Activated CD4-positive, alpha-beta T cell treated with anti-CD3 and anti-CD28 coated beads, Interleukin-2, amount 50 U/mL, for 4 hours (primary cell): ENCODE data around the gene P3H2.

Experiments
- DNase-seq, 2 experiments: peaks; one replicate each; pipeline ENCODE4 v3.0.0-alpha.2; 2020

P3H2 gene

DNA sequence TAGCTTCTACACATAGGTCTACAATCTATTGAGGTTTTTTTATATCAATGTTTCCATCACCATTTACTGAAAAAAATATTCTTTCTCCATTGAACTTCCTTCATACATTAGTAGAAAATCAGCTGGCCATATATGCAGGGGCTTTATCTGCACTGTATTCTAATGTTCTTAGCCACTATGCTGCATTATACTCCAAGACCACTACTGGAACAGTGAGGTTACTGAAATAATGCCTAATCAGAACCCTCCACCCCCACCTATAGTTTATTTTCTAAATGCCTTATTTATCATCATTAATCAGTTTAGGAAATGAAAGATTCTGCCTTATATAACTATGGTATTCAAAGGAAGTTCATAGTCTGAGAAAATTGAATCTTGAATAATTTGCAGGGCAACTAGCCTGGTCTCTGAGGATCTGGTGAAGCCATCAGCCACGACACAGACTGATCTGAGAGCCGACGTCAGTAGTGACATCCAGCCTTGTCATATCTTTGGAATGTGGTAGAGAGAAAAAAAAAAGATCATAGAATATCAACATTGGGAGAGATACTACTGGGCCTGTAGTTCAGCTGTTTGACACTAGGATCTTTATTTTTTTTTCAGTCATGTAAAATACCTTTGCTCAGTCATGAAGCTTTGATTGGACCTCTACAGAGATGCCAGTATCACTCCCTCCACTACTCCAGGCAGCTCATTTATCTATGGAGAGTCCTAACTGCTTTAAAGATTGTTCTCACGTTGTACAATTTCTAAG, 66.6 kb downstream of the P3H2 start:
- DNase-seq, result no peak

- no peak for DNase-seq
These were observed 69.1 kb downstream of the P3H2 start for GRCh38 chr3:190051641-190052040.

- no peak for DNase-seq
These were observed 71.7 kb downstream of the P3H2 start for GRCh38 chr3:190048932-190049441.

GRCh38 chr3:190044974-190045373, 75.7 kb downstream of the P3H2 start:
- DNase-seq, result no peak

GRCh38 chr3:190044142-190044541, 76.6 kb downstream of the P3H2 start:
- no peak for DNase-seq

DNA sequence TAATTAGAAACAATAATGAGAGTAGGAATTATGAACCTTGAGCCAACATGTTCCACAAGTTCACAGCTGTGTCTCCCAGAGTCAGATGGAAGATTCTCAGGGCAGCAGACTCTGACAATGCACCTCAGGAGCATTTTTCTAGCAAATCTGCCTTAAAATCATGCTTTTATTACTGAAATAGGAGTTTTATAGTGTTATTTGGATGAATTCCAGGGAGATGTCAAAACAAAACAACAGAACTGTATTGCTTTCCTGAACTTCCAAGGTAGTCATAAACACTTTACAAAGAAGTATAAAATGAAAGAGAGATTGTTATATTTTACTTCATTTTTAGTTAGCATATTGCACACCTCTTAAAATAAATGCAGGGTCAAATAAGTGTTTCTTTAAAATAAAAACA, 77.0 kb downstream of the P3H2 start:
- DNase-seq, result no peak

GRCh38 chr3:190042558-190042957, 78.1 kb downstream of the P3H2 start:
- no peak for DNase-seq

DNA sequence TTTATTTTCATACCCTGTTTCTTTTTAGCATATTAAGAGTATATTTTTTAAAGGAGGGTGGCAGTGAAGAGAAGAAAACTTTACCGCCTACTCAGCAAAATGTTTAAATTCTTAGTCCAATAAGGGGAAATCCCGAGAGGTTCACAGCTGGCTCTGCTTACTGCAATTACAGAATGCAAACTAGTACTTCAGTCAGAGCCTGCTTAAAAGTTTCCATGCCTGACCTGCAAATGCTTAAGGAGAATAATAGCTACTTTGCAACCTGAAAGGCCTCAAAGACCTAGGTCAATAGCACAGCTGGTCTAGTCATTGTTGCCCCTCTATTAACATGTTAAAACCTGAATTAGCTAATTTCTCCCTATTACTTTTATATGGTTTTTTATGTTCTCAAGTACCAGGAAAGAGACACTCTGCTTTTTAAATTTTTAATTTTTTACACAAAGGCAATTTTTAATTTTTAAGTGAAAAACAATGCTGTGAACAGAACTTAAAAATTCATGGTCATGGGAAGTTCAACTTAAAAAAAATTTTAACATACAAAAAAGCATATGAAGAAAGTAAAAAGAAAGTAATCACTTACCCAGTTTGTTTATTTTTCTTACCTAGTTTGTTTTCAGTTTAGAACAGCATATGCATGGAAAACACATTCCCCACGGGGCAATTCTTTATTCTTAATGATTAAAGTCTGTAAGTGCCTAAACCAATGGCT, 79.2 kb downstream of the P3H2 start:
- DNase-seq, result no peak

DNA sequence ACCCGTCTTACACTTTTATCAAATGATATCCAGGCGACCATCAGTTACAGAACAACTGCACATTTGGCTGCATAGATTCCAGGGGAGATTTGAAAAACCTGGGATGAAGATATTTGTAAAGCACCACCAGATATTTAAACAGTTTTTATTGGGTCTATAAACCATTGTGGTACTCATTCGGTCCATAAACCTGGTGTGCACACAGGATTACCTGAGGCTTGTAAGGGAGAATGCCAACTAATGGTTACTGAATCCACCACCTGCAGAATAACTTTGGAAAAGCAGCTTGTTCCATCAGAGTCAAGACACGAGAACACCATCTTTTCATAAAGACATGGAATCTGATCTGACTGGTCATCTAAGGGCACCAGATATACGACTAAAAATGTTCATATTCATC, 80.6 kb downstream of the P3H2 start:
- no peak for DNase-seq

- no peak for DNase-seq
These were observed 82.4 kb downstream of the P3H2 start for GRCh38 chr3:190038050-190038933.

DNA sequence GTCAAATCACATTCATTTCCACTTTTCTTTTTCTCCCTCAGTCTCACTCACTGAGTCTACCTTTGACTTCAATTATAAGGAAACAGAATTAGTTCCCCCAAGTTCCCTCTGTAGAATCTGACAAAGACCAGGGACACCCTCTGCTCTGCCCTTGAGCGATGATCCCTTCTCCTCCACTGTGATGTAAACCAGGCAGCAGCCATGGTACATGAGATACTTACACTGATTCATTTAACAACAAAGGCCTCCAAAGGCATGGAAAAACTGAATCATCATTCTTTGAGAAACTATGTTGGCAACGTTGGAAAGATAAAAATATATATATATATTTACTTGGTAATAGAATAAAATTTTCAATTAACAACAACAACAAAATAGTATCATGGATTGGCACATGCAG, 84.1 kb downstream of the P3H2 start:
- no peak for DNase-seq

DNA sequence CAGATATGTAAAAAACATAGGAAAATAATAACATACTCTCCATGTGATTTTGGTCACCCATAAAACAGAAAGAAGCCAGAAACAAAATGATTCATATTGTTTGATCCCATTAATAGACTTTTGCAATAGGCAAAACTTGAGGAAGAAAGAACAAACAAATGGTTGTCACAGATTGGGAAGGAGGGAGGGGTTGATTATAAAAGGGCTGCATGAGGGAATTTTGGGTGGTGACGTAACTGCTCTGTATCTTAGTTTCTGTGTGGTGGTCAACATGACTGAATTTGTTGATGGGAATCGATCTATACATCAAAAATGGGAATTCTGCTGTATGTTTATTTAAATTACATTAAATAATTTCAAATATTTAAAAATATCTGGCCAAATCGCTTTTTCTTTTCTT, 86.3 kb downstream of the P3H2 start:
- DNase-seq, result no peak

DNA sequence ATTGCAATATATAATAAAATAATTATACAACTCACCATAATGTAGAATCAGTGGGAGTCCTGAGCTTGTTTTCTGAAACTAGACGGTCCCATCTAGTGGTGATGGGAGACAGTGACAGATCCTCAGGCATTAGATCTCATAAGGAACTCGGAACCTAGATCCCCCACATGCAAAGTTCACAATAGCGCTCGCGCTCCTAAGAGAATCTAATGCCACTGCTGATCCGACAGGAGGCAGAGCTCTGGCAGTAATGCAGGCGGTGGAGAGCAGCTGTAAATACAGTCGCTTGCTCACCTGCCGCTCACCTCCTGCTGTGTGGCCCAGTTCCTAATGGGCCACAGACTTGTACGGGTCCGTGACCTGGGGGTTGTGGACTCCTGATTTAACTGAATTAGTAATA, 87.8 kb downstream of the P3H2 start:
- DNase-seq, result no peak

GRCh38 chr3:190031887-190032752, 88.6 kb downstream of the P3H2 start:
- DNase-seq, result no peak

- no peak for DNase-seq
These were observed 93.6 kb downstream of the P3H2 start for GRCh38 chr3:190027116-190027515.

DNA sequence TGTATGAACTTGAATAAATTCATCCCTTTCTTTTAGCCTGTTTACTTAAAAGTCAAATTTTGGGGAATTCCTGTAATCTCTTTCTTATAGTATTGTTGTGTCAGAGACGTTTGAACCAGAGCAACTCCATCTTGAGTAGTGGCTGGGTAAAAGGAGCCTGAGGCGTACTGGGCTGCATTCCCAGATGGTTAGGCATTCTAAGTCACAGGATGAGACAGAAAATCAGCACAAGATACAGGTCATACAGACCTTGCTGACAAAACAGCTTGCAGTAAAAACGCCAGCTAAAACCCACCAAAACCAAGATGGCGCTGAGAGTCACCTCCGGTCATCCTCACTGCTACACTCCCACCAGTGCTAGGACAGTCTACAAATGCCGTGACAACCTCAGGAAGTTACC, 94.5 kb downstream of the P3H2 start:
- DNase-seq, result no peak

DNA sequence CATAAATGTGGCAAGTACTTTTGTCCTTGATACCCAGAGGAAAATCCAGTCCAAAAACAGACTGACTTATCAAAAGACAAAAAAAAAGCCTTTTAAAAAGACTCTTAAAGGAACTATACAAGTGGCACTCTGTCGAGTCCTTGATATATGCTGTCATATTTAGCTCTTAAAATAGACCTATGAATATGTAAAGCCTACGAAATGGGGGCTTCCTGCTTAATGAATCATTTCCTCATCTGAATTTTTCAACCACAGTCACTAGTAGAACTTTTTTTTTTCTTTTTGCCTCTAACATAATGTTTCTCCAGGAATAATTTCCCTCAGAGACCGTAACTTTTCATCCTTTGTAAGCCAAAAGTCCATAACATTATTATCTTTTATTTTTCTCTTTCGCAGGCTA, 95.8 kb downstream of the P3H2 start:
- no peak for DNase-seq

DNA sequence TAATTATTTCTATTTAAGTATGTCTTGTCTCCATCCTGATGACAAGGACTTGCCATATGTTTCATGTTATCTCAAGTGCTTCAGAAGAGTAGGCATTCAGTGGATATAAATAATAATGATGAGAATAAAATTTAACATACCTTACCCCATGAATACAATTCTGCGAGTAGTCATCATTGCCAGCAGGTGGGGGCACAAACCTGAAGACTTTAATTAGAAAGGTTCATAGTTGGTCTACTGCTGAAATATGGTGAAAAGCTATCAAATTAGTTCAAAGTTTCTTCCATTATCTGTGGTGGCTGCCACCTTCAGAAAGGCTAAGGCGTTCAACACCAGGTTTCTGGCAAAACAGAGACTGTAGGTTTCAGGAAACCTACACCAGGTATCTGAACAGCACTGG, 100.9 kb downstream of the P3H2 start:
- no peak for DNase-seq

DNA sequence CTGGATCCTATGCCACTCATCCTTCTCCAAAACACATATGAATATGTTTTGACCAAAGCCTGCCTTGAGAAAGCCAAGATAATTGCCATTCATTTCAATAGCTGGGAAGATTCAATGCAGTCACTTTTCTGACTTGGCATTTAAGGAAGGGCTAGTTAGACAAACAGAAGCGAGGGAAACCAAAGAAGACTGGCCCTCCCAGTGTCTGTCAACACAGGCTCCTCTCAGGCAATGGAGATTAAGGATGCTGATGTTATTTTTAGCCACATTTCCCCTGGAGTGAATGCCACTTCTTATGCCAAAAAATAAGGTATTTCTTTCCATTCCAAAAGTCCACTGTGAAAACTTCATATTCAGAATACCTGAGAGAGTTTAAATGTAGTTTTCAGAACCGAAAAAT, 101.7 kb downstream of the P3H2 start:
- DNase-seq, result no peak

DNA sequence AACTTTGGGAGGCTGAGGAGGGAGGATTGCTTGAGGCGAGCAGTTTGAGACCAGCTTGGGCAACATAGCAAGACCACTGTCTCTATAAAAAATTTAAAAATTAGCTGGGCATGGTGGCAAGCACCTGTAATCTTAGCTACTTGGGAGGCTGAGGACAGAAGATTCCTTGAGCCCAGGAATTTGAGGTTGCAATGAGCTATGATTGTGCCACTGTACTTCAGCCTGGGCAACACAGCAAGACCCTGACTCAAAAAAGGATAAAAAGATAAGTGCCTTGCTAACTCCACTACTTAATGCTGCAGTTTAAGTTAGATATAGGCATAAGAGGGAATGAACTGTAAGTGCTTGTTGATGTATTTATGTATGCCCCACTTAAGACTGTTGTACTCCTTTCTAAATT, 102.2 kb downstream of the P3H2 start:
- DNase-seq, result no peak

- no peak for DNase-seq
These were observed 103.0 kb downstream of the P3H2 start for GRCh38 chr3:190017521-190018288.

DNA sequence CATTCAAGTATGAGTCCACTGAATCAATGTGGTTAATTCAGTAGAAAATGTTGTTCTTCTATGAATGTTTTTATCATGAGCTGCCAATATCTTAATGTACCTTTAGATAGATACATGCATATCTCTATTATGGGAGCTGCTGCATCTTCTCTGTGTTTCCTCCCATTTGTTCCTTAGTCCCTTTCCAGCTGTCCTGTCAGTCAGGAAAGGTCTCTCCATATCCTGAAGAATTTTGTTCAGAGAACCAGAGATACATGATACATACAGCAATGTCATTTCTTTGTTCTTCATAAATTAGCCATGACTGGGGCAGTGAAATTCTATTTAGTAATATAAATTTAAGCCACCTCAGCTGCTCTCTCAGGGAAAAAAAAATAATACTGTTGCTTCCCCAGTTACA, 103.7 kb downstream of the P3H2 start:
- no peak for DNase-seq
